GM18907 (cell line): ENCODE measurements around the gene IRF4.
A peak's percentile ranks its signal among the peaks of the same experiment; 100 is the strongest.

Experiments
- ATAC-seq: cut with Tn5 transposase; IDR thresholded peaks from one replicate; pipeline ENCODE4 v1.9.1; 2021; ENCODE audit warnings: mild to moderate bottlenecking, moderate library complexity; ENCODE audit not compliant: unreplicated experiment

IRF4 gene

DNA sequence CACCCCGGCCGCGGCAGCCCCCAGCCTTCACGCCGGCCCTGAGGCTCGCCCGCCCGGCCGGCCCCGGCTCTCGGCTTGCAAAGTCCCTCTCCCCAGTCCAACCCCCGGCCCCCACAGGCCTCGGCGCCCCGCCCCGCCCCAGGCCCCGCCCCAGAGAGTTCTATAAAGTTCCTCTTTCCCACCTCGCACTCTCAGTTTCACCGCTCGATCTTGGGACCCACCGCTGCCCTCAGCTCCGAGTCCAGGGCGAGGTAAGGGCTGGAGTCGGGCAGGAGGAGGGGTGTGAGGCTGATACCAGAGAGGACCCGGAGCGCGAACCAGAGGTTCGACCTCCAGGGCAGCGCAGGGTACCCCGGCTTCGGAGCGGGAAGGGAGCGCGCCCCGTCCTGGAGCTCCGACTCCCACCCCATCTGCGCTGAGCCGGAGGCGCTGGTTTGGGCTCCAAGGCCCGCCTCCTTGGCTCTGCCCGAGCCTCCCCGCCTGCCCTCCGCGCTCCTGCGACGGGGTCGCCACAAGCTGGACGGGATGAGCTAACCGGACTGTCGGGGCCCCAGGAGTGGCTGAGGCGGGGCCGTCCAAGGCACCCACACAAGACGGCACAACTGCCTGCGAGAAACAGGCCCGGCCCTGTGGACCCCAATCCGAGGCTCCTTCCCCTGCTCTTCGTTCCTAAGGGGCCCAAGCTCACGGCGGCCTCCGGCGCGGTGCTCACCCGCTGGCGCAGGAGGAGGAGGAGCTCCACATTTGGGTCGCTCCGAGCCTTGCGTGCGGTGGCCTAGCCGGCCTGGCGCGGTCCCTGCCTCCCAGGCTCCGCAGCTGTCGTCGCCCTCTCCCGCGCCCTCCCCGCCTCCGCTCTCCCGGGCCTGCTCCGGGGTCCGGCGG is at the start of gene IRF4:
Gene IRF4, plus strand, starts transcription at position 194 of the 882 bp plus-strand sequence. CDS start 1,401 bp downstream, outside the sequence.
- peak; percentile 50 for ATAC-seq

- peak; percentile 66 for ATAC-seq
Measured at GRCh38 chr6:341914-342831, 49.4 kb upstream of the IRF4 start.

- no peak for ATAC-seq
Measured at GRCh38 chr6:342832-343179, 48.7 kb upstream of the IRF4 start.

DNA sequence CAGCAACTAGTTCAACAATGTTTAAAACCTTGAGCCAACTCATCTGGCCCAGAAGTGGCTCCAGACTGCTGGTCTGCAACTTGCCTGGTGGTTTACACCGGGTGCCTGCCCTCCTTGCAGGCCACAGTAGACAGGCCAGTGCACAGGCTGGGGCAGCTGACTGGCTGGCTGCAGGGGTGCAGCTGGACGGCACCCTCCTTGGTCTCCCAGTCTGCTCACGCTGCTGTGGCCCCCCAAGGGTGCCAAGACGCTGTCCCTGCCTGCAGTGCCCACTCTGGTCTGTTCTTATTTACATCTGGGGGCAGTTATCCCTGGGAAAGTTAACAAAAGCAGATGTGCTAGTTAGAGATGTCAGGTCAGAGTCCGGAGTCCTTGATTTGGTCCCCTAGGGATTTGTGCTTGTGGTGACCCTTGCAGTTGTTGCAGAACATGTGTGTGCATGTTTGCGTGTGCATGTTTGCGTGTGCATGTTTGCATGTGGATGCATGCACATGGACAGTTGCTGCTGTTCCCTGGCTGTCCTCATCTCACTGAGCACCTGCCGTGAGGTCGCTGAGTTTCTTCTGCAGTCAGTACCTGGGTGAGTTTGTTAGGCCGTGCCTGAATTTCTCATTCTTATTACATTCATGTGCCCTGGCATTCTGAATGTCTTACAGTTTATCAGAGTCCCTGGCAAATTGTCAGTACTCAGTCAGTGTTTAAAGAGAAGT is 48.2 kb upstream of the IRF4 start:
- ATAC-seq: no peak

- no peak for ATAC-seq
Measured at GRCh38 chr6:343960-344815, 47.4 kb upstream of the IRF4 start.

DNA sequence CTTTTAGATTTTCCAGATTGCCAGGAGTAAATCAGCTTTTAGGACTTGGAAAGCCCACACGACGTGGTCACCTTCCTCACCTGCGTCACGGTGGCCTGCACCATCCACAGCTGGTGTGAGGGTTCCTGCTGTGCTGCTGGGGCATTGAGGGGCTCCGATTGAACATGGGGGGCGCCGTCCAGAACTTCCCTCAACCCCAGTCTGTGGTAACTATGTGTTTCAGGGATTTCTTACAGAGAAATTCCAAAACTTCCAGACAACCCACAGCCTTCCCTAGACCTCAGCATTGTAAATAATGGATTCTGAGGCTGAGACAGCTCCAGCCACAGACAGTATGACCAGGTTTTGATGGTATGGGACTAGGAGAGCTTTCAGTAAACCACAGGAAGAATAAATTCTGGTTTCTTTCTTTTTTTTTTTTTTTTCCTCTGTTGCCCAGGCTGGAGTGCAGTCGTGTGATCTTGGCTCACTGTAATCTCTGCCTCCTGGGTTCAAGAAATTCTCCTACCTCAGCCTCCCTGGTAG is 46.7 kb upstream of the IRF4 start:
- no peak for ATAC-seq

DNA sequence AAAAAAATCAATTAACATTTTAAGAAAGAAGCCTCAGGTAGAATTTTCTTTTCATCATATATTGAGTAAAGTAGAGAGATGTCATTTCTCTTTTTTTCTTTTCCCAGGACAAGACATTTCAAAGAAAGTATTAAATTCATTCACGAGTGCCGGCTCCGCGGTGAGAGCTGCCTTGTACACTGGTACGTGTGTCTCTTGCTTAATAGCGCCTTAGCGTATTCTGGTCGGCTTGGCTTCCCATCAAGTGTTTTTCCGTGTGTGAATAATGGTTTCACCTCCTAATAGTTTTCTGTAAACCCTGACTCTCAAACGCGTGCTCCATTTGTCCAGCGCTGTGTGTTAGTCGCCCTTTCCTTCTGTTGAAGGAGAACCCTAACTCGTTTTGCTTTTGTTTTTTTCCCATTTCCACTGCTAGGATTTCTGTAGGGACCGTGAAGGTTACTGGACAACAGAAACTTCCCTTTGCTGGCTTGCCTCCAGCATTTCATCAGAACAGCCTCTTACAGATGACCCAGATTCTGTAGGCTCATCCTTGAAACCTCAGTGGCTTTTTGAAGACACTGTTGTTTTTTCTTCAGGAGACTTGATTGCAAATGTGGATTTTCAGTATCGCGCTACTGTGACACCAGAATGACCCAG is 45.7 kb upstream of the IRF4 start:
- no peak for ATAC-seq

DNA sequence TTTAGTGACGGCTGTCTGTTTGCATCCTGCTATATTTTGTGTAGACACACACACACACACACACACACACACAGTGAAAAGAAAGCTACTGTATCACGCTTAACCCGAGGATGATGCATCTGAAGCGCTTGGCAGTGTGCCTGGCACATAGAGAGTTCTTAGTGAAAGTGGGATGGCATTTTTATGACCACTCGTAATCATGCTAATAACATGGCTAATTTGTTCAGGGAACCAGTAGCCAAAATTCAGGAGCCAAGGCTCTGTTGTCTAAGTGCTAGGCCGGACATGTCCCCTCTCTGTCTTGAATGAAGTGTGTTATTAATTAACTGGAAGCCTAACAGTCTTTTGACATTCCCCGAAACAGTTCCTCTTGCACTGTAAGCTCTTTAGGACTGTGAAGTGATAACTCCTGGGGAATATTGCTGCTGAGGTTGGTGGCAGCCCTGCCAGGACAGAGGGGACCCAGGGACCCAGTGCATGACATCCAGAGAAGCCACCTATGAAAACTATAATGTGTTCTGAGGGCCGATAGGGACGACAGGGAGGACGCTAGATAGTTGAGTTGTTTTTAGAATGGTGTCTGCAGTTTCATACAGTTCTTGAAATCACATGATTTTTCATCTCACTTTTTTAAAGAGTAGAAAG is 45.0 kb upstream of the IRF4 start:
- no peak for ATAC-seq

- ATAC-seq: peak; percentile 80
Measured at GRCh38 chr6:347232-347631, 44.3 kb upstream of the IRF4 start.

DNA sequence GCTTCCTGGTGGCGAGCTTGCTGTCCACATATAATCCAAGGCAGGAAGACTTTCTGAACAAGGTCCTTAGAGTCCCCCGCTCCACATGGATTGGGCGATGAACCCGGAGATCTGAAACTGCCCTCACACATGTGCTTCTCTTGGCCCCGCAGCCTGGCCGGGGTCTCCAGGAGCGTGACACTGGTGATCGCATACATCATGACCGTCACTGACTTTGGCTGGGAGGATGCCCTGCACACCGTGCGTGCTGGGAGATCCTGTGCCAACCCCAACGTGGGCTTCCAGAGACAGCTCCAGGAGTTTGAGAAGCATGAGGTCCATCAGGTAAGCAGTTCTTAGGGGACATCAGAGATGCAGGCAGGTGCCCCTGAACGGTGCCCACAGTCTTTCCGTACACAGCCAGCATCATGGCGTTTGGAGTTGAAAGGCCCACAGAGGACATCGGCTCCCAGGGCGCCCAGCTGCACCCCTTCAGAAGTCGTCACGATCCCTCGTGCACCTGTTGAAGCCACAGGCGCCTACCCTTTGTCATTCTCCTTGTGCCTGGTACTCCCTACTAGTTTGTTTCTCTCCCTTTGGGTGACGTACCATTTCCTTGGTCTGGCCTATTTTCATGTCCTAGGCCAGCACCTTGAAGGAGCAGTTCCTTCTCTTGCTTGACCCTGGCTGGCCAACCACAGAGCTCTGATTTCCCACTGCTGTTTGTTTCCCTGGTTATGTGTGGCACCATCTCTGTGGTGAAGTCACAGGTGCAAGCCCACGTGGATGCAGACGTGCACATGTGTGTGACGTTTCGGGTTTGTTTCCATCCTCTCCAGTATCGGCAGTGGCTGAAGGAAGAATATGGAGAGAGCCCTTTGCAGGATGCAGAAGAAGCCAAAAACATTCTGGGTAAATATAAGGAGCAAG is 43.3 kb upstream of the IRF4 start:
- ATAC-seq: no peak

DNA sequence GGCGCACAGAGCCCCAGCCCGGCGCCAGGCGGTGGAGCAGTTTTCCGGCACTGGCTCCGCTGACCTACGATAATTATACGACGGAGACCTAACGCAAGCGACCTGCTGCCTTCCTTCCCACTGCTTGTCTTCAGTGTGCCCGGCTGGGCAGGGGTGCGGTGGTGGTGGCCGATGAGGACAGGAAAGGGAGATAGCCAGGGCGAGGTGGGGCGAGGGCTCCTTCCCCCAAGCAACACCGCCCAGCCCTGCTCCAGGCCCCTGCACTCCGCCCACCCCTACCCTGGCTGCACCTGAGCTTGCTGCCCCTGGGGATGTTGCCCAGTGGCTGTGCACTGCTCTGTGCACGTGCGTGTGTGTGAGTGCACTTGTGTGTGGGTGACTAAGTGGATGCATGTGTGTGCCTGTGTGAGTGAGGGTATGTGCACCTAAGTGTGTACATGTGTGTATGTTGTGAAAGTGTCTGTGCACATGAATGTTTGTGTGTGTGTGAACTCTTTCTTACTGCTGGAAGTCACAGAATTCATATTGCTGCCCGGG is 42.6 kb upstream of the IRF4 start:
- no peak for ATAC-seq

DNA sequence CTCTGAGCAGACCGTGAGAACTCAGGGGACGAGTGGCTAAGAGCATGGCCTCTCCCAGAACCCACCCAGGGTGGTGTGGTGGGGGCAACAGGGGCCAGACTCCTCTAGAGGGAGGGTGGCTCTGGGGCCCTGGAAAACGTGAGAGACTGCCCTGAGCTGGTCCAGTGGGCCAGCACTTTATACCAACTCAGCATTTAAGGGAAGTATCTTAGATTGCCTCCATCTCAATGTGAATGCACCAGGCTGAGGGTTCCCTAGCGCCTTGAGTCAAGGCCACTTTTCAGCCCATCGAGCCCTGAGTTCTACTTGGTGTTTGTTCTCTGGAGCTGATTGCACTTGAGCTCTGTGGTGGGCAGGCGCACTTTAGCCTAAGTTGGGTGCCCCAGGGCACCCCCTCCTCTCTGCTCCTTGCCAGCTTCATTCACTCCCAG is 42.0 kb upstream of the IRF4 start:
- ATAC-seq: no peak

DNA sequence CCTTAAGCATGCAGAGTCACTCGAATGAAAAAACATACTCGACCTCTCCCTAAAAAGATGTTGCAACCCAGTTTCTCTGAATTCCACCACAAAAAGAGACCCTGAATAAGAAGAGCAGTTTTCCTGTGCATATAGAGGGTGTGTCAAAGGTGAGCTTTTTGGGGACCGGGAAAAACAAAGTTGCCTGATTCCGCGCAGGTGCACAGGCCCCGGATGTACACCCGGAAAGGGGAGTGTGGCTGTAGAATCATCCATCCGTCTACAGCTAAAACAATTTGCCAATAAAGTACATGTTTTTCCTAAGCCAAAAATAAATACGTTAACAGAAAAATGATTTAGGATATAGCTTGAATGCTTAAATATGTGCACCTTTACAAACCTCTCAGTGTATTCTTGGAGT is 41.2 kb upstream of the IRF4 start:
- ATAC-seq: no peak

DNA sequence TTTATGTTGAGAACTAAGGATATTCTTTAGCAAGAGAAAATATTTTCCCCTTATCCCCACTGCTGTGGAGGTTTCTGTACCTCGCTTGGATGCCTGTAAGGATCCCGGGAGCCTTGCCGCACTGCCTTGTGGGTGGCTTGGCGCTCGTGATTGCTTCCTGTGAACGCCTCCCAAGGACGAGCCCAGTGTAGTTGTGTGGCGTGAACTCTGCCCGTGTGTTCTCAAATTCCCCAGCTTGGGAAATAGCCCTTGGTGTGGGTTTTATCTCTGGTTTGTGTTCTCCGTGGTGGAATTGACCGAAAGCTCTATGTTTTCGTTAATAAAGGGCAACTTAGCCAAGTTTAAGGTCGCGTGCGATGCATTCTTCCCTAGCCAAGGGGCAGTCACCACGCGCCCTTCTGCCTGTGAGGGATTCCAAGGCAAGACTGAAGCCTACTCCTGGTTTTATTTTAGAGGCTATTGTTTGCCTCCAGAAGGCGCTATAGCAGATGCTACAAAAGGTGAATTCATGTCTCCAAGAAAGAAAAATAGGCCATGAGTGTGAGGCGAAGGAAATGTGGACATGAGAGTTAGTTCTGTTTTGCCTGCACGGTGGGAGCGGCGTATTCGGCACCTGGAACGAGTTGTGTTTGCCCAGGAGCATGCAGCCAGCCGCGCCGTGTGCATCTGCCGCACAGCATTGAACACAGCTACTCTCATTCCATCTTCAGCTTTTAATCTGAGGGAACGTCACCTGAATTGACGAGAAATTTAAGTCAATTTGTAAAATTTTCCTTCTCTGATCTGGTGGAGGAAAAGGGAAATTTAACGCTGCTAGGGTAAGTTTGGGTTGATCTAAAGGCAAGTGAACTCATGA is 40.3 kb upstream of the IRF4 start:
- no peak for ATAC-seq

DNA sequence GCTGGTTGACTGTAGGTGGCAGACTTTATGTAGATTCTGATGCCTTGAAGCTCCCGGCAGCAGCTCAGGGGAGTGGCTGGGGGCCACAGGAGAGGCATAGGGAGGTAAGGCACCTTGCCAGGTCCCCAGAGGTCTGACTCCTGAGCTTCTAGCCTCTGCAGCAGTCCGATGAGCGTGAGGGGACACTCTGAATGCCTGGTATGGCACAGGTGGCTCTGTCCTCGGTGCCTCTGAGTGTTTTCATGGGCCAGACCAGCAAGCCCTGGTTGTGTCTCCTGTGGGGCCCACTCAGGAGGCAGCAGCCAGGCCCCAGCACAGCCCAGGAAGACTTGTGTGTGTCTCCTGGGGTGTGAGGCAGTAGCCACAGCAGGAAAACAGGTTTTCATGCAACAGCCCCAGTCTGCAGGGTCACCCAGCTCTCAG is 39.7 kb upstream of the IRF4 start:
- no peak for ATAC-seq

DNA sequence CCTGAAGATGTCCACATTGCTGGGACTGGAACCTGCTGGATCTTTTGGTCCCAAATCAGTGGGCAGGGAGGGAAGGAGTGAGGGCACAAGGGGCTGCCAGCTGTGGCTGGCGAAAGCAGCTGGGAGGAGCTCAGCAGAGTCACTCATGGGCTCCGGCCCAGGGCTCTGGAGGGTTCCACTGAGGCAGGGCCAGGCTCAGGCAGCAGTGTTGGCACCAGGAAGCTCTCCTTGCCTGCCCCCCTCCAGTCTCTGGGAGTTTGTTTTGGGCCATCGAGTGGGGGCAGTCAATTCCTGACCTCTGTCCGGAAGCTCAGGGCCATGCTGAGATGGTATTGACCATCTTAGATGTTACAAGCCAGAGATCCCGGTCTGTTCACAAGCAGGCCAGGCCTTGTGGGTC is 39.1 kb upstream of the IRF4 start:
- ATAC-seq: no peak
